ENCODE data around the gene PRR11.

GRCh38 chr17:59126809-59127417 lies 28.6 kb upstream of the PRR11 start:
- TF ChIP-seq CTCF (conservative IDR thresholded peaks at IDR 0.05) (no peak), EZH2 (IDR thresholded peaks at IDR 0.05; ENCODE audit: low read depth) (no peak)
